Suppressor macrophage (primary cell): ENCODE measurements around the gene AASDH.

Source experiments
- DNase-seq, 4 experiments: peaks; one replicate each; pipeline ENCODE4 v3.0.0-alpha.2; 2020 to 2022
- total RNA-seq, 17 experiments: gene quantifications; one replicate each; lab custom pipeline; 2026; ENCODE audit warnings: mixed read lengths in 6 of 17, inconsistent platforms in 3 of 17; lab: John Stamatoyannopoulos, UW

AASDH gene
- total RNA-seq = 6.4 to 28.0 (median 13.4) reads per million in 17 experiments

- DNase-seq = peak; percentile 95 to 97 (median 96)
These were observed at the start of gene AASDH for GRCh38 chr4:56387023-56388001. Gene AASDH (minus strand): TSS chr4:56387491. CDS start chr4:56384299, 3,192 bp downstream.

DNA sequence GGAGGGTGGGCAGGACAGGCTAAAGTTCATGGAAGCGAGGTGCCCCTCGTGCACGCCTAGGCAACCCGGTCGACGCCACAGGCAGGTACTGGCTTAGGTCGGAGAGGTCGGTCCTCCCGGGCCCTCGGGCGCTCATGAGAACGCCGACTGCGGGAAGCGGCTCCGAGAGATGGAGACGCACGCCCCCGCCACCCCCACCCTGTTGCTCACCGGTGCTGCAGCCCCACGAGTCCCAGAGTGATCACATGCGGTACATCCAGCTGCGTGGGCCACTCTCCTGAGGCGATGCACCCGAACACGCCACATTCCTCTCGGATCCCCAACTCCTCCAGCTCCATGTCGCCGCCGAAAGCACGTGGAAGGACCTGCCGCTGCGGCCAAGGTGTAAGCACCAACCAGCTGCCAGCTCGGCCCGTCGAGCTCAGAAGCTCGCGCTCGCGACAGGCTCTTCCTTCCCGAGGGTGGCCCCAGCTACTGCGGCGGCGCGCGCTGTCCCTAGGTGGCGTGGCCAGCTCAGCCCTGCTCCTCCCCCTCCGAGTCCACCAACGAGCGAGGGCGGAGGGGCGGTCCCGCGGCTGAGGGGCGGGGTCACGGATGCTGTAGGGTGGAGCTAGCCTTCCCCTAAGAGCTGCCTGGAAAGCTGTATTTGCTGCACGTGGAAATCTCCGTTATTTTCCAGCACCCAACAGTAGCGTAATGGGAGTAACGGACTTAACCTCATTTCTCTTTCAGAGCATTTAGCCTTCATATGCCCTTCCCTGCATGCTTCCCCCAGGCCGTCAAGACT, 48.0 kb upstream of the AASDH start, which contains the start of gene PPAT:
Gene PPAT (minus strand): TSS at position 476 of the 787 bp plus-strand sequence. CDS start 138 bp downstream, at position 338.
- DNase-seq = peak; percentile 98 to 99 (median 99)

GRCh38 chr4:56434599-56435139, 47.4 kb upstream of the AASDH start:
- peak; percentile 33 to 65 (median 56) for DNase-seq

DNA sequence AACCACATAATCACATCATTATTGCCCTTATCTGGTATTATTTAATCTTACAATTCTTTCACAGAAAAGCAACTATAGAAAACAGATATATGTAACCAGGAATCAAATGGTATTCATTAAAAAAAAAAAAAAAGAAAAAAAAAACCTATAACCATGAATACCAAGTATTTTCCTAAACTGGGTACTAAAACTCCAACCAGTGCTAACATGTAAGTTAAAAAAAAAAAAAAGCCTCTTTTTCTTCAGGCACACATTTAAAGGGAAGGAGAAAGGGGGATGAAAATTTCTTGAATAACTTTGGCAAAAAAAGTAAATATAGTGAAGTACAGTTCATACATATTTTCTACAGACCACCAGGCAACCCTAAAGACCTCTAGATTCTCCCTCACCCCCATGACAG, 46.0 kb upstream of the AASDH start:
- DNase-seq = no peak

DNA sequence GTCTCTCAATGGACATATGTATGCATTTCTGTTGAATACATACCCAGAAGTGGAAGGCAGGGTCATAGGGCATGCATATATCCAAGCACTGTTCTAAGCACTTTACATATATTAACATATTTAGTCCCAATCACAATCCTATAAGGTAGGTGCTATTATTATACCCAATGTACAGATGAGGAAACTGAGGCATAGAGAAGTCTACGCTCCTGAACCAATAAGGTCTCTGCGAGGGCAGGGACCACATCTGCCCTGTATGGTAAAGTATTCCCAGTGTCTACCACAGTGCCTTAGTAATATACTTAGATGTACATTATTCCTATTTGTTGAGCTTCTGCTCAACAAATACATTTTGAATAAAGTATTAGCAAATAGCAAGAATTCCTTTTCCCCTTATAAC, 42.9 kb upstream of the AASDH start:
- DNase-seq = no peak

DNA sequence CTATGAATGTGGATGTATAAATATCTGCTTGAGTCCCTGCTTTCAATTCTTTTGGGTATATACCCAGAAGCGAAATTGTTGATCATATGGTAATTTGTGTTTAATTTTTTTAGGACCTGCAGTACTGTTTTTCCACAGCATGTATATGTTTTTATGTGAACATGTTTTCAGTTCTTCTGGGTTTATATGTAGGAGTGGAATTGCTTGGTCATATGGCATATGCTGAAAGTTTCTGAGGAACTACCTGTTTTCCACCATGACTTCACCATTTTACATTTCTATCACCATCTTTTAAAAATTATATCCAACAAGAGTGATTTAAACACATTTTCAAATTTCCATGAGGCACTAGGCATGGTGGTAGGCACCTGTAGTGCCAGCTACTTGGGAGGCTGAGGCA, 39.9 kb upstream of the AASDH start:
- no peak for DNase-seq

DNA sequence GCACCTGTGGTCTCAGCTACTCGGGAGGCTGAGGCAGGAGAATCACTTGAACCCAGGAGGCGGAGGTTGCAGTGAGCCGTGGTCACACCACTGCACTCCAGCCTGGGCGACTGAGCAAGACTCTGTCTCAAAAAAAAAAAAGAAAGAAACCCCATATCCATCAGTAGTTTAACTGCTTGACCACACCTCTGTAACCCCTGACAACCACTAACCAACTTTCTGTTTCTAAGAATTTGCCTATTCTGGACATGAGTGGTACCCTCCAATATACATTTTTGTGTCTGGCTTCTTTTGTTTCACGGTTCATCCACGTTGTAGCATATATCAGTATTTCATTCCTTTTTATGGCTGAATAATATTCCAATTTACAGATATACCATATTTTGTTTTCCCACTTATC, 39.0 kb upstream of the AASDH start:
- DNase-seq = no peak

DNA sequence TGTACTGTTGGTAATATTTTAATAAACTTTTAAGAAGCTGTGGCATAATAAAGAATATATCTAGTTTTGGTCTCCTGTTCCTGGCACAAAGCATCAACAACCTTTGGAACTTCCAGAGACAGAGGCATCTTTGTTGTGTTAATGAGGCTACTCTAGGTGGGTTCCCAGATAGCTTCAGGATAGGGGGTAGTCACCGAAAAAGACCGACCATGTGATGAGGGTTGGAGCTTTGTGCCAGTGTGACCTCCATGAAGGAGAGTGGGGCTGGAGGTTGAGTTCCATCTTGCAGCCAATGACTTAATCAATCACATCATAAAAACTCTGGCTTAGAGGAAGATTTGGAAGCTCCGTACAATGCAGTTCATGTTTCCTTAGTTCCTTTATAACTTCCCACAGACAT, 38.2 kb upstream of the AASDH start:
- DNase-seq = no peak

DNA sequence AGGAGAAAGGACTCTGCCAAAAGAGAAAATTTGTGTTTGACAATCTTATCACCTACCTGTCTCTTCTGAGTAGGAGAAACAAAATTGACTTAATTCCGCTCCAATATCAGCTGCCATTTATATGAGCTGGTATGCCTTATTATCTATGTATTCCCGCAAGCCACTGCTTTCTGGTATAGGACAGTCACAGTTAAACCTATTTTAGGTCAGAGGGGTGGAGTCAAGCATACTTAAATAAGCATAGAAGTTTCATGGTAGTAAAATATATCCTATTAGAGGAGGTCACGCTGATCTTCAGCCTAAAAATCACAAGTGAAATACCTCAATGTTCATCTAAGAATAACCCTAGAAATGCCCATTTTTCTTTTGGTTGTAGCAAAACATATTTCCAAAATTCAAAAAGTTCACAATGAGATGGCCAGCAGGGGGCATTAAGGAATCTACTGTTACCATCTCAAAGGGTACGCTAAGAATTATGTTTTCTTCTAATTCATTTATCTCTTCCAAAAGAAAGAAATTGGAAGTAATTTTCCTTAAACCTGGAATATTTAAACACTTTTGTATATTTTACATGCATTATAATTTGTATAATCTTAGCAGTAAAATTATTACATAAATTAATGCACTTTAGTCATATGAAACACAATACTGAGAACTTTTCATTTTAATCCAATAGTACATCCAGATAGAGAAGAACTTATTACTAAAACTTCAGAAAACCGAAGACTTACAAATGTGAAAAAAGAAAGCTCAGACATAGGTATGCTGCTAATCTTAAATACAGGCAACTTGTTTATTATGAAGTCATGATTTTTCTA, 37.6 kb upstream of the AASDH start:
- DNase-seq = peak; percentile 57 to 70 (median 61)

DNA sequence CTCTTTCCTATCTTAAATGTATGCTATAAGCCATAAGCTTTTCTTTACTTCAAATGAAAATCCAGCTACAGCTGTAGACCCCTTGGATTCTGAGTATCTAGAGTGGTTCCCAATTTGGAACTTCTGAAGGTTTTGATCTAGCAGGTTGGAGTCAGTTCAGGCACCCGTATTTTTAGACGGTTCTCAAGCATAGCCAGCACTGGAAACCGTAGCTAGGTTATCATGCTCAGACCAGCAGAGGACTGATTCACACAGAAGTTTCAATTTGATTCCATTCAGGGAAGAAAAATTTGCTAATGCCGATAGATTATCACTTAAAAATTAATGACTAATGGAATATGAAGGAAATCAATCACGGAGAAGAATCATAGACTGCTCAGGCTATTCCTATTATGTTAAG, 36.9 kb upstream of the AASDH start:
- DNase-seq = no peak

DNA sequence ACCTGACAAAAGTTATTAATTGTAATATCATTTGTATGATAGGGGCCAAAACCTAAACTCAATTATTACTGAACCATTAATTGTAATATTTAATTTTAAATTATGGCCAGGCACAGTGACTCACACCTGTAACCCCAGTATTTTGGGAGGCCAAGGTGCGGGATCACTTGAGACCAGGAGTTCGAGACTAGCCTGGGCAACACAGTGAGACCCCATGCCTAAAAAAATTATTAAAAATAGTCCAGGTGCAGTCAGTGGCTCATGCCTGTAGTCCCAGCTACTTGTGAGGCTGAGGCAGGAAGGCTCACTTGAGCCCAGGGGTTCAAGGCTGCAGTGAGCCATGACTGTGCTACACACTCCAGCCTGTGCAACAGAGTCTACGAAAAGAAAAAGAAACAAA, 30.1 kb upstream of the AASDH start:
- DNase-seq = no peak

DNA sequence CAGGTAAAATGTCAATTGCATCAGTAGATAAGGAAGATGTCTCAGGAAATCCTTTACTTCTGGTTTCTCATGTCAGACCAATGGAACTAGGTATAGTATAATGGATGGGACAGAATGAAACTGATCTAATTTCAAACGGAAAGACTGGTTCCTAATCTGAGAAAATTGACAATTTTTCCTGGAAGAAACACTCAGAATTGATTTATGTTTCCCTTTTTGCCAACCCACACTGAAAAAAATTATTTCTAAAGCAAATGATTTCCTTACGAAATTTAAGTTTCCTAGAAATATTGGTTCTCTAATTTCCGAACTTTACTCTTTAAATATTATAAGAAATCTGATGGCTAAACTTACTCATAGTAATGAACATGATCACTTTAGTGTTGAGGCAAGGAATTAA, 29.1 kb upstream of the AASDH start:
- DNase-seq = no peak

GRCh38 chr4:56414135-56414670, 26.9 kb upstream of the AASDH start:
- DNase-seq = no peak

GRCh38 chr4:56410247-56411062, 23.2 kb upstream of the AASDH start:
- DNase-seq = peak in 2 of 4 experiments; percentile 7 to 32

GRCh38 chr4:56409511-56410090, 22.3 kb upstream of the AASDH start:
- DNase-seq = no peak

DNA sequence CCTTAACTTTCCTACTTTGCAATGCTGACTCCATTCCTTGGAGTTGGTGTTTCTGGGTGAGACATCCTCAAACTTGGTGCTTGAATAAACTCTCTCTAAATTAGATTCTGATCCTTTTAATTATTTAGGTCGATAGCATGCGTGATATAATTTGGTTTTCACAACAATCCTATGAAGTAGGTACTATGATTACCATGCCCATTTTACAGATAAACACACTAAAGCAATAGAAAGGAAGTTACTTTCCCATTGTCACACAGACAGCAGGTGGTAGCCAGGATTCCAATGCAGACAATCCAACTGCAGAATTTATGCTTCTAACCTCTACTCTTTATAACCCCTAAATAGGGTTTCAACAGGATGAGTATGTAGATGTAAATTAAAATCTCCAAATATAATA, 21.7 kb upstream of the AASDH start:
- DNase-seq = no peak

GRCh38 chr4:56406151-56406550, 18.9 kb upstream of the AASDH start:
- DNase-seq = no peak

DNA sequence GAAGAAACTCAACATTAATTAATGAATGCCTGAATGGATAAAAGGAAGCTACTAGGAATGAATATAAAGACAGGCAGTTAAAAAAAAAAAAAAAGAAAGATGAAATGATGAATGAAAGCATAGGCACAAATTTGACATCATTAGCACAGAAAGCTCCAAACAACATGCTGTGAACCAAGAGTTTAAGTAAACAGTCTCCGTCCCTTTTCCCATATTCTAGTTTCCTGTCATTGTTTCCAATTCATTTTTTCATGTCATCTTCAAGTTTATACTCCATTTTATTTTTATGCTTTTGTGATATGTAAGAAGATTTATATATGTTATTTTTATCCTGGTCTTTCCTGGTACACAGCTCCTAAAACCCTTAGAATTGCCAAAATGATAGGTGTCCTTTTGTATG, 17.7 kb upstream of the AASDH start:
- no peak for DNase-seq

GRCh38 chr4:56400560-56400959, 13.3 kb upstream of the AASDH start:
- no peak for DNase-seq

DNA sequence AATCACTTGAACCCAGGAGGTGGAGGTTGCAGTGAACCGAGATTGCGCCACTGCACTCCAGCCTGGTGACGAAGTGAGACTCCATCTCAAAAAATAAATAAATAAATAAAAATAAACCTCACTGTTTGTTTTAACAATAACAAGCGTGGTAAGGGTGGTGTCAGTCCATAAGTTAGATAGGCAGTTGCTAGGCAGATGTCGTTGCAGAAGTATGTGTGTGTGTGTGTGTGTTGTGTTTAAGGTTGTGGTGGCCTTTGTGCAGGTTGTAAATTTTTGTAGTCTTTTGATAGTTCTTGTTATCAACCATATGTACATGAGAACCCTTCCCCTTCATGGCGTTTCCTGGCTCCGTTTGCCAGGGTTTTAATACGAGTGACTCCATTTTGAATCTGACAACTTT, 4.0 kb upstream of the AASDH start:
- DNase-seq = no peak

- no peak for DNase-seq
These were observed 2.3 kb upstream of the AASDH start for GRCh38 chr4:56389558-56389957.
